Gastrocnemius medialis (tissue), 4 donors: ENCODE data around the gene PPP2R5E. TPM values are rescaled to one million over a fixed set of nuclear protein-coding genes. Genes with fewer than 3 reads are reported as not detected.
"Not testable (repeated sequence)": the region's sequence is repeated elsewhere in the genome, so short reads cannot be mapped to it uniquely, and the experiment has no call there.

Experiments
- ATAC-seq, 2 donors: fragments of 150-250 bp; one replicate each; pipeline ENCODE4 v1.9.1; 2016
- DNase-seq, 2 donors: peaks; one replicate each; pipeline ENCODE4 v3.0.0-alpha.2; 2019
- H3K27ac ChIP-seq, 4 donors: fragments of 200-600 bp; sonication (generic); 1 replicate in 1 of 4; 2 replicates in 3 of 4; pipeline ENCODE4 v1.5.1; 2016 to 2018; ENCODE audit warnings: mild to moderate bottlenecking in 2 of 4, moderate library complexity in 1 of 4
- H3K27me3 ChIP-seq, 3 donors: fragments of 200-600 bp; sonication (generic) in 2 of 3; 1 replicate in 1 of 3; 2 replicates in 2 of 3; pipeline versions ENCODE4 v1.5.1 to v1.6.0; 2016 to 2019; ENCODE audit warnings: mild to moderate bottlenecking in 1 of 3, moderate library complexity in 1 of 3
- H3K36me3 ChIP-seq, 2 donors: fragments of 200-600 bp; sonication (generic) in 1 of 2; one replicate each; pipeline ENCODE4 v1.5.1; 2017 to 2018
- H3K4me1 ChIP-seq, 2 donors: fragments of 200-600 bp; sonication (generic) in 1 of 2; one replicate each; pipeline ENCODE4 v1.5.1; 2016 to 2017; ENCODE audit warnings: mild to moderate bottlenecking in 2 of 2
- H3K4me3 ChIP-seq, 4 donors: fragments of 200-600 bp; sonication (generic) in 3 of 4; 1 replicate in 1 of 4; 2 replicates in 3 of 4; pipeline ENCODE4 v1.5.1; 2016 to 2019; ENCODE audit warnings: mild to moderate bottlenecking in 2 of 4
- H3K9me3 ChIP-seq, 3 donors: fragments of 200-600 bp; sonication (generic) in 2 of 3; 1 replicate in 1 of 3; 2 replicates in 2 of 3; pipeline ENCODE4 v1.5.1; 2016 to 2019
- POLR2A ChIP-seq, 2 donors: fragments of 450-650 bp; IDR thresholded peaks; one replicate each; pipeline ENCODE4 v1.6.1; 2017; ENCODE audit warnings: antibody characterized with exemption in 2 of 2, mild to moderate bottlenecking in 2 of 2, moderate library complexity in 2 of 2
- in situ Hi-C, 4 donors: fragments of 200-750 bp; cut with MboI; loops; one replicate each; pipeline versions ENCODE4 v1.15.0 to v1.8.0; 2017; ENCODE audit warnings: low sequenced_read_pairs in 4 of 4
- intact Hi-C: fragments of 100-400 bp; cut with DNase I; formaldehyde crosslinking; loops from one replicate; pipeline ENCODE4 v1.15.1; 2023; ENCODE audit warnings: low total_unique reads
- total RNA-seq, 4 donors: library from RNA; depleted of rRNA; stranded (reverse); fragments of >200 nt; gene quantifications; one replicate each; pipeline versions ENCODE4 v1.1.0 to v1.2.3, GENCODE V29; 2016
- TF ChIP-seq, protein P1 (sequence below), 5 experiments: fragments of 450-650 bp in 3 of 5; fragments of 200-600 bp in 2 of 5; sonication (generic) in 2 of 5; IDR thresholded peaks in 4 of 5; conservative IDR thresholded peaks in 1 of 5; 1 replicate in 4 of 5; 2 replicates in 1 of 5; pipeline ENCODE4 v1.5.1; 2016 to 2019; ENCODE audit warnings: antibody characterized with exemption in 5 of 5, mild to moderate bottlenecking in 3 of 5, moderate library complexity in 3 of 5

Gene PPP2R5E
- total RNA-seq, 4 donors from 2014 or later, result 14.6 to 25.8 (median 22.3) TPM

DNA sequence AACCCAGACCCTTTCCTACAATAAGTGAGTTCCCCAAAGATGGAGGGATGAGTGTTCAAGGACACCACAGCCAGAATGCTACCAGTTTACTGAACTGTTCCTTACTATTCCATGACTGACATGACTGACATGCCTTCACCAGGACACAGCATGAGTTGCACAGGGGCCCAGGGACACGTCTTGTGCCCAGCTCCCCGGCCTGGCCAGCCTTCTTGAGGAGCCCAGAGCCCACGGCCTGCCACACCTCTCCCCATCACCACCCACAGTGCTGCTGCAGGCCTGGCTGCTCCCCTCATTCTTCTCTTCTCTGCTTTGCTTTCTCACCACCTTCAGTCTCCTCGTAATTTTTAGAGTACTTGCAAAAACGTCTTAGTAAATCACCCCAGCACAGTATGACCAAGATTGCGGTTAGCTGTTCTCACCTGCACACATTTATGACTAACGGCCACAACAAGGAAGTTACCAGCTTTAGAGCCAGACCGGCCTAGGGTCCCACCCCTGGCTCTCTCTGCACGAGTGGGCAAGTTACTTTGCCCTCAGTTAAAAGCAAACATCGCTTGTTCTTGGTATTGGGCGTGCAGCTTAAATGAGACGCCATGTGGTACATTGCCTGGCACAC lies 18.5 kb downstream of the PPP2R5E start:
- in situ Hi-C loops (no loop called here), intact Hi-C loops (no loop called here)
- no peak overlapping the region for H3K27ac ChIP-seq
- ATAC-seq, result no peak
- H3K36me3 ChIP-seq, result no peaks in the 10 kb centered on the region
- no peaks in the 10 kb centered on the region for H3K27me3 ChIP-seq
- DNase-seq, result no peak
- H3K4me3 ChIP-seq, result no peak overlapping the region
- H3K9me3 ChIP-seq, result no peaks in the 10 kb centered on the region
- peaks cover 7 to 9% of the 10 kb centered on the region in 2 donors for H3K4me1 ChIP-seq
- no peak for TF ChIP-seq POLR2A (IDR thresholded peaks at IDR 0.05)
- TF ChIP-seq, protein P1, sequence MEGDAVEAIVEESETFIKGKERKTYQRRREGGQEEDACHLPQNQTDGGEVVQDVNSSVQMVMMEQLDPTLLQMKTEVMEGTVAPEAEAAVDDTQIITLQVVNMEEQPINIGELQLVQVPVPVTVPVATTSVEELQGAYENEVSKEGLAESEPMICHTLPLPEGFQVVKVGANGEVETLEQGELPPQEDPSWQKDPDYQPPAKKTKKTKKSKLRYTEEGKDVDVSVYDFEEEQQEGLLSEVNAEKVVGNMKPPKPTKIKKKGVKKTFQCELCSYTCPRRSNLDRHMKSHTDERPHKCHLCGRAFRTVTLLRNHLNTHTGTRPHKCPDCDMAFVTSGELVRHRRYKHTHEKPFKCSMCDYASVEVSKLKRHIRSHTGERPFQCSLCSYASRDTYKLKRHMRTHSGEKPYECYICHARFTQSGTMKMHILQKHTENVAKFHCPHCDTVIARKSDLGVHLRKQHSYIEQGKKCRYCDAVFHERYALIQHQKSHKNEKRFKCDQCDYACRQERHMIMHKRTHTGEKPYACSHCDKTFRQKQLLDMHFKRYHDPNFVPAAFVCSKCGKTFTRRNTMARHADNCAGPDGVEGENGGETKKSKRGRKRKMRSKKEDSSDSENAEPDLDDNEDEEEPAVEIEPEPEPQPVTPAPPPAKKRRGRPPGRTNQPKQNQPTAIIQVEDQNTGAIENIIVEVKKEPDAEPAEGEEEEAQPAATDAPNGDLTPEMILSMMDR (IDR thresholded peaks at IDR 0.05 in 4 of 5, conservative IDR thresholded peaks at IDR 0.05 in 1 of 5), result no peak

DNA sequence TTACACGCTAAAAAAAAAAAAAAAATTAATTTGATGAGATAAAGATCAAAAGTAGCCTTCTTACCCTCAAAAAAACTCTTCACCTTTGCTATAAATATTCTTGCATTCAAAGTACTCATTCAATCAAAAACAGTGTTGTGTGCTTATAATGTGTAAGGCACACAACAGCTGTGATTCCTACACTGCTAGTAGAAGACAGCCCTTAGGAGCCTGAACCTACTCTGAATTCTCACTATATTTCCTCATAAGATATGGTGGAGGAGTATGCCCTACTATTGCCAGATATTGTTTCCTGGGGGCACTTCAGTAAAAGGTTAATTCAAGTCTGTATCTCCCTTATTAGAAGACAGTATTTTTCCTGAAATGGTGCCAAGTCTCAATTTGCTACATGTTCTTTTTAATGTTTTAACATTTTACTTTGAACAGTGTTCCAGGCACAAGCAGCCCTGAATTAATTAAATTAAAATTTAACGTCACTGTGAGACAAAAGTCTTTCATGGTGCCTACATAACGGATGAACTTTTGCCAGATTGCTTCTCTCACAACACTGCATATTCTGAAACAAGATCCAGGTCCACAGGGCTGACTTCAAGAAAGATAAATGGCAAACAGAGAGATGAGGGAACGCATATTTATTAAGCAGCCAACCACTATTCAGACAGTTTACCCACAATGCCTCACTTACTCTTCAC lies 19.3 kb downstream of the PPP2R5E start:
- intact Hi-C loops, result no loop called here
- no peaks in the 10 kb centered on the region for H3K9me3 ChIP-seq
- no peak overlapping the region for H3K27ac ChIP-seq
- no peak overlapping the region for H3K4me3 ChIP-seq
- in situ Hi-C loops, result no loop called here
- ATAC-seq (no peak), DNase-seq (no peak)
- H3K4me1 ChIP-seq, result peaks cover 7 to 9% of the 10 kb centered on the region in 2 donors
- H3K27me3 ChIP-seq, result no peaks in the 10 kb centered on the region
- no peak for TF ChIP-seq POLR2A (IDR thresholded peaks at IDR 0.05)
- TF ChIP-seq, protein P1 (IDR thresholded peaks at IDR 0.05 in 4 of 5, conservative IDR thresholded peaks at IDR 0.05 in 1 of 5), result no peak
- H3K36me3 ChIP-seq, result no peaks in the 10 kb centered on the region

DNA sequence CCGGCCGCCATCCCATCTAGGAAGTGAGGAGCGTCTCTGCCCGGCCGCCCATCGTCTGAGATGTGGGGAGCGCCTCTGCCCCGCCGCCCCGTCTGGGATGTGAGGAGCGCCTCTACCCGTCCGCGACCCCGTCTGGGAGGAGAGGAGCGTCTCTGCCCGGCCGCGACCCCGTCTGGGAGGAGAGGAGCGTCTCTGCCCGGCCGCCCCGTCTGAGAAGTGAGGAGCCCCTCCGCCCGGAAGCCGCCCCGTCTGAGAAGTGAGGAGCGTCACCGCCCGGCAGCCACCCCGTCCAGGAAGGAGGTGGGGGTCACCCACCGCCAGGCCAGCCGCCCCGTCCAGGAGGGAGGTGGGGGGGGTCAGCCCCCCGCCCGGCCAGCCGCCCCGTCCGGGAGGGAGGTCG lies 20.7 kb downstream of the PPP2R5E start:
- peaks cover 7 to 10% of the 10 kb centered on the region in 2 donors for H3K4me1 ChIP-seq
- H3K27ac ChIP-seq, H3K36me3 ChIP-seq, H3K9me3 ChIP-seq, intact Hi-C loops, in situ Hi-C loops, H3K27me3 ChIP-seq, H3K4me3 ChIP-seq, DNase-seq, ATAC-seq: not testable (repeated sequence)

DNA sequence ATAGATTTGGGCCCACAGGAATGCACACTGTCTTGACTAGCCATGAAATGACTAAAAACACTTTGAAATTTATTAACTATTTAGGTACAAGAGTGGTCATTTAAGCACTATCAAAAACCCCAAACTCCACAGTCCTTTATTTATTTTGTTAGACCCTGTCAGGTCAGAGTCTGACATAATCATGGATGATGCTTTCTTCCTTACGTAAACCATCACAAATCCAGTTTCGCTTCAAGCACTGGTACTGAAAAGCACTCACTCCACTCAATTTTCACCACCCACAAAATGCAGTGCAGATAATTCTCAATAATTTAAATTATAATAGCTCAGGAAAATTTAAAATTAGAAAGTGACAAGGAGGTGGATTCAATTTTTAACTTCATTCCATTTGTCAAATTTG lies 25.8 kb downstream of the PPP2R5E start:
- intact Hi-C loops (no loop called here), in situ Hi-C loops (no loop called here)
- peaks cover 28% of the 10 kb centered on the region in 2 donors for H3K4me1 ChIP-seq
- no peak overlapping the region for H3K4me3 ChIP-seq
- no peaks in the 10 kb centered on the region for H3K9me3 ChIP-seq
- no peaks in the 10 kb centered on the region for H3K27me3 ChIP-seq
- no peaks in the 10 kb centered on the region for H3K36me3 ChIP-seq
- DNase-seq, result no peak
- no peak overlapping the region for H3K27ac ChIP-seq
- TF ChIP-seq, protein P1 (IDR thresholded peaks at IDR 0.05 in 4 of 5, conservative IDR thresholded peaks at IDR 0.05 in 1 of 5), result no peak
- TF ChIP-seq POLR2A (IDR thresholded peaks at IDR 0.05), result no peak
- ATAC-seq, result no peak

DNA sequence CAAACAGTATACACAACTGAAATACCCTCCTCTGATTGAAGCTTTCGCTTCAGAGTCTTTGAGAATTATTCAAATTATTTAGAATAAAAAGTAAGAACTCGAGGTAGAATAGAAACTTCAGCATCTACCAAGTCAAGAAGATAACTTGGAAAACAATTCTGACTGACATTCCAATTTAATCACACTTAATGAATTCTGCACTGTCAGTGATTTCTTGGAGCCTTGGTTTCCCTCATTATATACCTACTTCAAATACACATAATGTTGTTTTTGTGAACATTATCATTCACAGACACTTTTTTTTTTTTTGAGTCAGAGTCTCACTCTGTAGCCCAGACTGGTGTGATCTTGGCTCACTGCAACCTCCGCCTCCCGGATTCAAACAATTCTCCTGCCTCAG lies 27.9 kb downstream of the PPP2R5E start:
- ATAC-seq, result no peak
- no peaks in the 10 kb centered on the region for H3K36me3 ChIP-seq

More for the DNA sequence above, 27.9 kb downstream of the PPP2R5E start:
- Histone ChIP-seq H3K27me3 (no peaks in the 10 kb centered on the region), H3K27ac (no peak overlapping the region), H3K9me3 (no peaks in the 10 kb centered on the region), H3K4me1 (peaks cover 28 to 32% of the 10 kb centered on the region in 2 donors), H3K4me3 (no peak overlapping the region)
- TF ChIP-seq, protein P1 (IDR thresholded peaks at IDR 0.05 in 4 of 5, conservative IDR thresholded peaks at IDR 0.05 in 1 of 5), result no peak
- no peak for TF ChIP-seq POLR2A (IDR thresholded peaks at IDR 0.05)
- in situ Hi-C loops, result no loop called here
- intact Hi-C loops, result no loop called here
- no peak for DNase-seq
